ENCODE measurements around the gene ZNF438. TPM values are rescaled to one million over a fixed set of nuclear protein-coding genes. Genes with fewer than 3 reads are reported as not detected.

ZNF438 gene
- polyA plus RNA-seq, 1 donor = 7.3 TPM

DNA sequence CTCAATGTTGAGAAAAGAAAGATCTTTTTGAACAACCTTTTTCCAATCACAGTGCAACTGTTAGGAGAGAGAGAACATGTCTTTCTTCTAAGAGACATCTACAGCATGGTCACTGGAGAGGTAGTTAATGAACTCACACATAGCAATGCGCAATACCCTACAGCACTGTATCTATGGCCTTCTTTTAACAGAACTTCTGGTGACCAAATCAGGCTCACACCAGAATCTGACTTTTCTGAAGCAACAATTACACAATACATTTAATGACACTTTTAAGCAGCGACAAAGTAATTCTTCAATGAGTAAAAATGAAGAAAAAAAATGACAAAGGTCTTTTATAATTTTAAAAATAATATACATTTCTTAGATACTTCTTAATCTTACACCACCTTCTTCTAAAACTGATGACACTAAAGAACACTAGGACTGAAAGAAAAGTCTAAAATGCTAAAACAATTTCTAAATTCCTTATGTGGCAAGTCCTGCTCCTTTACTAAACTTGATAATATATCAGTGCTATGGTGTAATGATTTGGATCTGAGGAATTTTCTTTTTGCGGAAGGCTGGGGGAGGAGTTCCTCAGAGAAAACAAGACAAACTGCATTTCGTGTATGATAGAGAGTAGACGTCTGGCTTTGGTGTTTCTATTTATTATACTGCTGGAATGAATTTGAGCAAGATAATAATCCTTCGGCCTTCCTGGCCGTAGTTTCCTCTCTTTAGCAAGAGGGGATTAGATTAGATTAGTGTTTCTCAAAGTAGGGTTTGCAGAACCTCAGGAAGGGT, 166.3 kb downstream of the ZNF438 start:
- H3K27ac ChIP-seq (ENCODE audit: low read length) = no peak overlapping the region
- H3K4me3 ChIP-seq (ENCODE audit: low read length) = no peak overlapping the region
- DNase-seq = no peak
- no peaks in the 10 kb centered on the region for H3K9me3 ChIP-seq (ENCODE audit: control insufficient read depth, low read depth, low read length)
- no CpG with 5 or more reads among the region's 7 CpGs for WGBS (ENCODE audit: insufficient coverage, low lambda C conversion rate)
- no peaks in the 10 kb centered on the region for H3K27me3 ChIP-seq (ENCODE audit: control insufficient read depth, insufficient read depth, low read length)
- no peaks in the 10 kb centered on the region for H3K36me3 ChIP-seq (ENCODE audit: control insufficient read depth, insufficient read depth, low read length)
- H3K4me1 ChIP-seq (ENCODE audit: control insufficient read depth, insufficient read depth, low read length) = no peaks in the 10 kb centered on the region

DNA sequence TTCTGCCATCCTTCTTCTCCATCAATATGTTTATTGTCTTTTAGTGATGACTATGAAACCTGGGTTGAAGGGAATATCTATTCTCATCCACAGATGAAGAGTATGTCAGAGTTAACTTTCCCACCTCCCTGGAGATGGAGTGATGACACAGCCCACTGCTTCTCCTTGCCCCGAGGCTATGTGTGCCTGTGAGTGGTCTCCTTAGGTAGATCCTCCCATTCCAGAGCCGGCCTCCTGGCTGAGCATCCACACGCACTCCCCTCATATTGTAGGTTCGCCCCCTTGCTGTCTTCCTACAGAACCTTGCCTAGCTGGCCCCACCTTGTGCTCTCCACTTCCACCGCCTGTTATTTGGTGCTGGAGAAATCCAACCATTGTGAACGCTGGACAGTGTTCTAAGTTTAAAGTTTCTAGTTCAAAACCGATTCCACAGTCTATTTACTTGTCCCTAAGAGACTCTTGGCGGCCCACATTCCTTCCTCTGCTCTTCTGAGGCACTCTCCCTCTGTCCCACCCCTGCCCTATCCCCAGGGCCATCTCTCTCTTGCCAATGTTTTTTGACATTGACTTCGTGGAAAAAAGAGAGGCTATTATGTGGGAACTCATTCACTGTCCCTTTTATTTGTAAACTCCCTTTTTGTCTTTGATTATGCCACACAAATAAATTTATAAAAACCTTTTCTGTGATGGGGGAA, 168.0 kb downstream of the ZNF438 start:
- no peaks in the 10 kb centered on the region for H3K27me3 ChIP-seq (ENCODE audit: control insufficient read depth, insufficient read depth, low read length)
- H3K4me3 ChIP-seq (ENCODE audit: low read length) = no peak overlapping the region
- H3K9me3 ChIP-seq (ENCODE audit: control insufficient read depth, low read depth, low read length) = no peaks in the 10 kb centered on the region
- H3K36me3 ChIP-seq (ENCODE audit: control insufficient read depth, insufficient read depth, low read length) = no peaks in the 10 kb centered on the region
- no peak overlapping the region for H3K27ac ChIP-seq (ENCODE audit: low read length)
- WGBS (ENCODE audit: insufficient coverage, low lambda C conversion rate) = 89% methylated on average over 5 of the region's 9 CpGs
- no peaks in the 10 kb centered on the region for H3K4me1 ChIP-seq (ENCODE audit: control insufficient read depth, insufficient read depth, low read length)
- DNase-seq = no peak

DNA sequence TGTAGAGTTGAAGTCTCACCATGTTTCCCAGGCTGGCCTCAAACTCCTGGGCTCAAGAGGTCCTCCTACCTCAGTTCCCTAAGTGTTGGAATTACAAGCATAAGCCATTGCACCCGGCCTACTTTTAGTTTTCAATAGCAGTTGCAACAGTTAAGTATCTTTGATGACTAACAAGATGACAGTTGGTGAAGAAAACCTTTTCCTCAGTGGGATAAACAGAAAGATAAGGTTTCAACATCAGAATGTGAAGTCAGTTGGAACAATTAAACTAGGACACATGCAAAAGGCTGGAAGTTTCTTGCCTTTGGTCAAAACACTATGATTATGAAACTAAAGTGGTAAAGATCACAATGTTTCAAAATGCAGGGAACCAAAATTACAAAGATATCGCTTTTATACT, 169.2 kb downstream of the ZNF438 start:
- H3K27me3 ChIP-seq (ENCODE audit: control insufficient read depth, insufficient read depth, low read length) = no peaks in the 10 kb centered on the region
- no peak for DNase-seq
- 100% methylated on average over 1 of the region's 2 CpGs for WGBS (ENCODE audit: insufficient coverage, low lambda C conversion rate)
- H3K4me3 ChIP-seq (ENCODE audit: low read length) = no peak overlapping the region
- H3K9me3 ChIP-seq (ENCODE audit: control insufficient read depth, low read depth, low read length) = no peaks in the 10 kb centered on the region
- H3K36me3 ChIP-seq (ENCODE audit: control insufficient read depth, insufficient read depth, low read length) = no peaks in the 10 kb centered on the region
- H3K27ac ChIP-seq (ENCODE audit: low read length) = no peak overlapping the region
- H3K4me1 ChIP-seq (ENCODE audit: control insufficient read depth, insufficient read depth, low read length) = no peaks in the 10 kb centered on the region

DNA sequence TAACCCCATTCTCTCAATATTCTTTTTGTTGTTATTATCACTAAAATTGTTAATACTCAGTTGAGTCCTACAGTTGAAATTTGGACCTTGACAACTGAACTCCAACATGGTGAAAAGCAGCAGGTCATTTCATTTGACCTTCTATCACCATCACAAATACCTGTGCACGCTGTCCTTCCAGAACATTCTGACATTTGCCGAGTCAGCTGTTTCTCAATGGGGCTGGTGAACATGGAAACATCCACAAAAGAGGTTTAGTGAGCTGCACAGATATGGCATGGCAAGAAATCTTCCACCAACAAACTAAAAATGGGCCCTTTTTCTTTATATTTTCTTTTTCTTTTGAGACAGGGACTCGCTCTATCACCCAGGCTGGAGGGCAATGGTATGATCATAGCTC, 169.7 kb downstream of the ZNF438 start:
- no peak for DNase-seq
- Histone ChIP-seq H3K27me3 (ENCODE audit: control insufficient read depth, insufficient read depth, low read length) (no peaks in the 10 kb centered on the region), H3K36me3 (ENCODE audit: control insufficient read depth, insufficient read depth, low read length) (no peaks in the 10 kb centered on the region), H3K27ac (ENCODE audit: low read length) (no peak overlapping the region), H3K4me3 (ENCODE audit: low read length) (no peak overlapping the region), H3K9me3 (ENCODE audit: control insufficient read depth, low read depth, low read length) (no peaks in the 10 kb centered on the region), H3K4me1 (ENCODE audit: control insufficient read depth, insufficient read depth, low read length) (no peaks in the 10 kb centered on the region)
- no CpG with 5 or more reads among the region's 3 CpGs for WGBS (ENCODE audit: insufficient coverage, low lambda C conversion rate)

DNA sequence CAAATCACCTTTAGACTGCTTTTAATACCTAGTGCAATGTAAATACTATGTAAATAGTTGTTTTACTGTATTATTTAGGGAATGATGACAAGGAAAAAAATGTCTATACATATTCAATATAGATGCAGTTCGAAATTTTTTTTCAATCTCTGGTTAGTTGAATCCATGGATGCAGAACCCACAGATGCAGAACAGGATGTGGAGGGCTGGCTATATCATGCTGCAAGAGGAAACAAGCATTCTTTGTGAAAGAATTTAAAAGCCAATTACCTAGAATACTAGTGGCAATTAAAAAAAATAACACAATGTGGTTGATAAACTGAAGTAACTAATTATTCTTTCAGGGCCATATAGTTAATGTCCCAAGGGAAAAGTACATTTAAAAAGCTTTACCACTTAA, 170.4 kb downstream of the ZNF438 start:
- no peak for DNase-seq
- H3K27ac ChIP-seq (ENCODE audit: low read length) = no peak overlapping the region
- no peaks in the 10 kb centered on the region for H3K4me1 ChIP-seq (ENCODE audit: control insufficient read depth, insufficient read depth, low read length)
- no peaks in the 10 kb centered on the region for H3K36me3 ChIP-seq (ENCODE audit: control insufficient read depth, insufficient read depth, low read length)
- no peaks in the 10 kb centered on the region for H3K9me3 ChIP-seq (ENCODE audit: control insufficient read depth, low read depth, low read length)
- H3K27me3 ChIP-seq (ENCODE audit: control insufficient read depth, insufficient read depth, low read length) = no peaks in the 10 kb centered on the region
- WGBS (ENCODE audit: insufficient coverage, low lambda C conversion rate) = 83% methylated on average over 1 of the region's 1 CpG
- H3K4me3 ChIP-seq (ENCODE audit: low read length) = no peak overlapping the region

DNA sequence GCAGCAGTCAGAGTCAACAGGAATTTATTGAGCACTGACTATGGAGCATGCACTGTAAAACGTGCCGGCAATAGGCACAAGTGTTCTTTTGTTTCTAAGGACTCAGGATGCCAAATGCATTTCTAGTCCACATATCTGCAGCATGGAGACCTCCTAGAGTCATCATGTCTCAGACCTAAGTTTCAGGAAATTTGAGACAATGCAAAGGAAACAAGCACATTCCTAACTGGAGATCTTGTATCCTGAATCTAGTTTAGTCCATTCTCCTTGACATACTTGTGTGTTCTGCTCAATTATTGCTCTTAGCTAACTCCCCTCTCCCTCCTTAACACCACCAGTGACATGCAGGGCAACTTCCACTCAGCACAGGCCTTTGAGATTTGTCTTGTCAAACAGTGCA, 173.2 kb downstream of the ZNF438 start:
- H3K4me1 ChIP-seq (ENCODE audit: control insufficient read depth, insufficient read depth, low read length) = no peaks in the 10 kb centered on the region
- whole genome bisulfite sequencing (ENCODE audit: insufficient coverage, low lambda C conversion rate) = no CpG with 5 or more reads among the region's 2 CpGs
- no peaks in the 10 kb centered on the region for H3K27me3 ChIP-seq (ENCODE audit: control insufficient read depth, insufficient read depth, low read length)
- H3K4me3 ChIP-seq (ENCODE audit: low read length) = no peak overlapping the region
- H3K27ac ChIP-seq (ENCODE audit: low read length) = no peak overlapping the region
- DNase-seq = no peak
- no peaks in the 10 kb centered on the region for H3K9me3 ChIP-seq (ENCODE audit: control insufficient read depth, low read depth, low read length)
- H3K36me3 ChIP-seq (ENCODE audit: control insufficient read depth, insufficient read depth, low read length) = no peaks in the 10 kb centered on the region

DNA sequence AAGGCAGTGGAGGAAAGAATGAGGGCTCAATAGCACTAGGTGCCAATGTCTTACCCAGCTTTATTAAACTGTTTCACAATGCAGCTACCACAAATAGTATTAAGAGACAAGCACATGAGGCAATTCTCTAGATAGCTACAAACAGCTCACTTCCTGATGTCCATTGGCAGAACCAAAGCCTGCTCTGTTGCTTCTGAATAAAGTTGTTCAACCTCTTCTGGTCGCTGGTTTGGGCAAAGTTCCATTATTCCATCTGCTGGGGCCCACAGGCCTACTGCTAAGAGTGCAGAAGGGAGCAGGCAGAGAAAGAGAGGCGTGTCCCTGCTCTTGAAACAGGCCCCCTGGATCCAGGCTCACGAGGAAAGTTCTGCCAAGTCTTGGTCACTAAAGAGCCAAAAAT, 173.9 kb downstream of the ZNF438 start:
- no CpG with 5 or more reads among the region's 3 CpGs for WGBS (ENCODE audit: insufficient coverage, low lambda C conversion rate)
- Histone ChIP-seq H3K27me3 (ENCODE audit: control insufficient read depth, insufficient read depth, low read length) (no peaks in the 10 kb centered on the region), H3K4me1 (ENCODE audit: control insufficient read depth, insufficient read depth, low read length) (no peaks in the 10 kb centered on the region), H3K4me3 (ENCODE audit: low read length) (no peak overlapping the region), H3K9me3 (ENCODE audit: control insufficient read depth, low read depth, low read length) (no peaks in the 10 kb centered on the region), H3K36me3 (ENCODE audit: control insufficient read depth, insufficient read depth, low read length) (no peaks in the 10 kb centered on the region), H3K27ac (ENCODE audit: low read length) (no peak overlapping the region)
- peak in 1 of 2 donors; percentile 12 for DNase-seq

DNA sequence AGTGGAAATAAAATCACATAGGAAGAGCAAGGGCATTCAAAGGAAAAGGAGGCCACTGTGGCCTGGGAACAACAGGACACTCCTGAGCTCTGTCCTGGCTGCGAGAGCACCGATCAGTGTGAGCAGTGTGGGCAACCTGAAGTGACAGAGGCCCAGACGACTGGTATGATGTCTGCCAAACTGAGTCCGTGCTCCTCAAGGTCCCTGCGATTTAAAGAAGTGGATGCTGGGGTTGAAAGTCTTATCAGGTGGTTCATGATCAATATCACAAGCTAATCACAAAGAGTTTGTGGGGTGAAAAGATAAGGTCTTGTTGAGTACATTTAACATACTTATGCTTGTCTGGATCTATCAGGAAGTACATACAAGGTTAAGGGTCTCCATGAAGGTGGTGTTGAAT, 176.5 kb downstream of the ZNF438 start:
- no peak for DNase-seq
- no peak overlapping the region for H3K27ac ChIP-seq (ENCODE audit: low read length)
- no peaks in the 10 kb centered on the region for H3K27me3 ChIP-seq (ENCODE audit: control insufficient read depth, insufficient read depth, low read length)
- H3K36me3 ChIP-seq (ENCODE audit: control insufficient read depth, insufficient read depth, low read length) = no peaks in the 10 kb centered on the region
- no peaks in the 10 kb centered on the region for H3K9me3 ChIP-seq (ENCODE audit: control insufficient read depth, low read depth, low read length)
- no CpG with 5 or more reads among the region's 5 CpGs for whole genome bisulfite sequencing (ENCODE audit: insufficient coverage, low lambda C conversion rate)
- no peak overlapping the region for H3K4me3 ChIP-seq (ENCODE audit: low read length)
- no peaks in the 10 kb centered on the region for H3K4me1 ChIP-seq (ENCODE audit: control insufficient read depth, insufficient read depth, low read length)

DNA sequence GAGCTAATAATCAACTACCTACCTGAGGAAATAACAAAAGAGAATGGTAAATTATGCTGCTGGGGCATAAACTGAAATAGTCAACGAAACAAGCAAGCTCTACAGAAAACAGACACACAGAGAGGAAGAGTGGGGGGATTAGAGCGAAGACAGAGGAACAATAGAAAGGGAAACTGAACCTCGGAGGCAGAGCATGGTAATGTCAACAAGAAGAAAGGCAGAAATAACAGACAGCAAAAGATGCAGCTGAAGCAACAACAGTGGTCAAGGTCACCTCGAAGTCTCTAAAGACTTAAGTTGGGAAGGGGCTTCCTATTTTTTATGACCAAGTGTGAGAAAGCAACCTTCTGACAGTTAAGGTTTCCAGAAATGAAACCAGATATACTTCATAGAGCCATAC, 177.0 kb downstream of the ZNF438 start:
- peaks cover 4% of the 10 kb centered on the region for H3K36me3 ChIP-seq (ENCODE audit: control insufficient read depth, insufficient read depth, low read length)
- no peak overlapping the region for H3K27ac ChIP-seq (ENCODE audit: low read length)
- 60% methylated on average over 3 of the region's 4 CpGs for WGBS (ENCODE audit: insufficient coverage, low lambda C conversion rate)

DNA sequence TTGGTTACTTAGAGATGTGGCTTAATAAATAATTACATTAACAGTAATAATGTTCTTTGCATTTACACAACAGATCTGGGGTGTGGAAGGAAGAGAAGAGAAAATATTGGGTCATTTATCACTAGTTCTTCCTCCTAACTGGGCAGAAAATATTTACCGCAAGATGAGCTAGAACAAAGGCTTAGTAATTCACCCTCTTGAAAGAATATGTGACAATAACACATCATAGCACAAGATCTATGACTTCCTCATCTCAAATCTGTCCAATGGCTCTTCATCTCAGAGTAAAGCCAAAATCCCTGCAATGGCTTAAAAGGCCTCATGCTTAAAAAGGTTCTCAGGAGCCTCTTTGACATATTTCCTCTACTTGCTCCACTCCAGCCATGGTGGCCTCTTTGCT, 178.6 kb downstream of the ZNF438 start:
- H3K36me3 ChIP-seq (ENCODE audit: control insufficient read depth, insufficient read depth, low read length) = peaks cover 9% of the 10 kb centered on the region
- no peak for DNase-seq
- H3K27ac ChIP-seq (ENCODE audit: low read length) = no peak overlapping the region
- H3K9me3 ChIP-seq (ENCODE audit: control insufficient read depth, low read depth, low read length) = no peaks in the 10 kb centered on the region
- no peak overlapping the region for H3K4me3 ChIP-seq (ENCODE audit: low read length)
- no peaks in the 10 kb centered on the region for H3K4me1 ChIP-seq (ENCODE audit: control insufficient read depth, insufficient read depth, low read length)
- 100% methylated on average over 1 of the region's 1 CpG for WGBS (ENCODE audit: insufficient coverage, low lambda C conversion rate)
- H3K27me3 ChIP-seq (ENCODE audit: control insufficient read depth, insufficient read depth, low read length) = no peaks in the 10 kb centered on the region

More for the DNA sequence above, 177.0 kb downstream of the ZNF438 start:
- no peaks in the 10 kb centered on the region for H3K27me3 ChIP-seq (ENCODE audit: control insufficient read depth, insufficient read depth, low read length)
- no peaks in the 10 kb centered on the region for H3K4me1 ChIP-seq (ENCODE audit: control insufficient read depth, insufficient read depth, low read length)
- DNase-seq = no peak
- no peaks in the 10 kb centered on the region for H3K9me3 ChIP-seq (ENCODE audit: control insufficient read depth, low read depth, low read length)
- H3K4me3 ChIP-seq (ENCODE audit: low read length) = no peak overlapping the region

DNA sequence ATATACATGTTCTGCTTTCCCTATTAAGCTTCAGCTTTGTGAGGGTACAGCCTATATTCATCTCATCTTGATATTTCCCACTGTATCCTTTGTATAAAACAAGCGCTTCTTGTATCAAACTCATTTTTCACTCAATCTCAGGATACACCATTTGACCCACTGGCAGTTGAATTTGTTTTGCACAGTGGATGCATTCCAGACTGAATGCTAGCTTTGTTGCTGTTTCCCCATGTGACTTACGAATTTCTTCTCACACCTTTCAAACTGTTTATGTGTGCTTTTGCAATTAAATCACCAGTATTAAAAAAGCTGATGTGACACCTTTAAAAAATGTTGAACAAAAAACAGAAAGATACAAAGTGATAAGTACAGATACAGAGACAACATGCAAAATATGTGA, 180.9 kb downstream of the ZNF438 start:
- Histone ChIP-seq H3K27ac (ENCODE audit: low read length) (no peak overlapping the region), H3K4me1 (ENCODE audit: control insufficient read depth, insufficient read depth, low read length) (no peaks in the 10 kb centered on the region)

More for the DNA sequence above, 180.9 kb downstream of the ZNF438 start:
- Histone ChIP-seq H3K36me3 (ENCODE audit: control insufficient read depth, insufficient read depth, low read length) (peaks cover 9% of the 10 kb centered on the region), H3K9me3 (ENCODE audit: control insufficient read depth, low read depth, low read length) (peaks cover 4% of the 10 kb centered on the region), H3K27me3 (ENCODE audit: control insufficient read depth, insufficient read depth, low read length) (no peaks in the 10 kb centered on the region), H3K4me3 (ENCODE audit: low read length) (no peak overlapping the region)
- WGBS (ENCODE audit: insufficient coverage, low lambda C conversion rate) = 75% methylated on average over 1 of the region's 2 CpGs
- no peak for DNase-seq

All from large intestine (tissue), 3 donors.